GM19438 (cell line): ENCODE measurements around the gene DDX3Y.

Experiments used
- ATAC-seq: cut with Tn5 transposase; IDR thresholded peaks from one replicate; pipeline ENCODE4 v1.9.1; 2021; ENCODE audit warnings: low read depth; ENCODE audit not compliant: unreplicated experiment

The DDX3Y gene

DNA sequence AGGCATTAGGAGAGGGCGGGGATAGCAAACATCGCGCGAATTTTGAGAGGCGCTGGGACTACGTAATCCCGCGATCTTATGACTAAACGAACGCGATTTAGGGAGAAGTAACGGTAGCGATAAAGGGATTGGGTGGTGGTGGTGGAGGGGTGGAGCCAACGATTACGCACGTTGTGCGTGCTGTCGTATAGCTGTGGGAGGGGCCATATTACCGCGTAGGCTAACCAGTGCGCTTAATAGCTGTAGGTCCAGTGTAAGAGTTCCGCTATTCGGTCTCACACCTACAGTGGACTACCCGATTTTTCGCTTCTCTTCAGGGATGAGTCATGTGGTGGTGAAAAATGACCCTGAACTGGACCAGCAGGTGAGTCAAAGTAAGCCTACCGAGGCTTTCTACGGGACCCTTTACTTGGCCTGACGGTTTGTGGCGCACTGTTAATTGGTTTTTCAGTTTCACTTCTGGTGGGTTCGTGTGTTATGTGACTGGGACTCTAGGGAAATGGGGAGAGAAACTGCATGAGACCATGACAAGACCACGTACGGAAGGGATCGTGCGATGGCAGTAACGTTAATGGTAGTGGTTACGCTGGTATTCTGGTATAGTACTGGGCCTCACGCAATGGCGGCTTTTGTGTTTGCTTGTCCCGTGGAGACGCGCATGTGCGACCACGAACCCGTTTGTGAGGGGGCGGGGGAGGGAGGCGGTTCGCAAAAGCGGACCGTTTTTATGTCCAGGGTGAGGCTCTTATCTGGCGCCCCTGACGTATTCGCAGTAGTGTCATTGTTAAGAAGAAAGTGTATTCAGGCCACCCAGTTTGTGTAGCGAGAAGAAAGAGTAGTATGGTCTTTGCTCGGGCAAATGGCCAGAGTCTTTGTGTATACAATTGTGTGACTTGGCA, at the start of gene DDX3Y:
DDX3Y (plus strand) TSS at position 251 of the 899 bp plus-strand sequence; CDS start at position 320, 69 bp downstream.
- no peak for ATAC-seq

DNA sequence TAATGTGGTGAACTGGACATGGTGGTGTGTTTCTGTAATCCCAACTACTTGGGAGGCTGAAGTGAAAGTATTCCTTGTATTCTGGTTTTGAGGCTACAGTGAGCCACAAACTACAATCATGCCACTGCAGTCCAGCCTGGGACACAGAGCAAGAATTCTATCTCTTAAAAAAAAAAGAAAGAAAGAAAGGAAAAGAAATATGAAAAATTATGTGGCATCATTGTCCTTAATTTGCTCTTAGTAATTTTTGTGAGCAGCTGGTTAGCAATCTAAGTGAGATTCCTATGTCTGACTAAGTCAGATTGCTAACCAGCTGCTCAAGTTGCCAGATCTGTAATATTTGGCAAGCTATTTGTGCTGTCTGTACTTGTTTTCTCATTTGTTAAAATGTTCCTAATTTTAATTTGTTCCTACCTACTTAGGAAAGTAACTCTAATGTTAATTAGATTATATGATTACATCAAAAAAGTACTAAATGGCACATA, 48.8 kb upstream of the DDX3Y start:
- ATAC-seq = no peak

DNA sequence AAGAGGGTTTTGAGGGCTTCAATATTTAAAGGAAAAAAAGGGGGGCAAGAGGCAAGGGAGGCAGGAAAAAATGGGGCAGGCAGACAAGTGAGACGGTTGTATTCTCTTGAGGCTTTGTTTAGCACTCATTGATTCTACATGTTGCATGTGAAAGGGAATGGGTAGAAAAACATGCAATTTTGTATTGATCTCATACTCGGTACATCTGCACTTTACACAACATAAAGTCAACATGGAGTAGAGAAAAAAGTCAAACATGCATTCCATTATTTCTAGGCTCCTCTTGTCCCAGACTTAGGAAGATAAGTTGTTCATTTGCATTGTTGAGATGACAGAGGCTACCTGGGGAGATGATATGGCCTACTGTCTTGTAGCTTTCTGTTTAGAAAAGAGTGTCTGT, 36.7 kb upstream of the DDX3Y start:
- no peak for ATAC-seq

DNA sequence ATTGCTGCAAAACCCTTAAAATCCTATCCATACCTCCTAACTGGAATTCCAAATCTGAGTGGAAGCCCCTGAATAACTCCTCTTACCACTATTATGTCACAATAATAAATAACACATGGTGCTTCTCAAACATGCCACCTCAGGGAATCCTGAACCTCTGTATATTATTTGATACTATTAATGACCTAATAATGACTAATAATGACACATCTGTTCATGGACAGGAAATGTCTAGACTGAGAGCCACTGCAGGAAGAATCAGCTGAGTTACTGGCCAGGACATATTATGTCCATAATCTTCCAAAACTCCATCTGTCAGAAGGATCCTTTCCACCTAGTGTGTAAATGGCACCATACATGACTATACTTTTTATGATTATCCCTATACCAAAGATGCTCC, 7.7 kb upstream of the DDX3Y start:
- ATAC-seq = no peak

DNA sequence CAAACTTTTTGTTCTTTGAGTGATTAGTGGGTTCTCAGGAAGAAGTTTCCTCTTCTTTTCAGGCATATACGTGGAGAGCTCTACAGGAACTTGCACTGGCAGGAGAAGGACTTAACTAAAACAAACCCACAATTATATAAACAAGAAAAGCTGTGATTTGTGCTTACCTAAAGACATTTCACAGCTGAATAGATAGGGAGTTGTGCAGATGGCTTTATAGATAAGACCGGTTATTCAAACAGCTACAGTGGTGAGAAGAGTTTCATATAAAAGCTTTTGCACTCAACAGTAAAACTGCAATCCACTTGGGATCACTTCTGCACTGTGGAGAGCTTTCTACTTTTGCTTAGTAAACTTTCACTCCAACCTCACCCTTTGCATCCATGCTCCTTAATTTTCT, 6.1 kb upstream of the DDX3Y start:
- no peak for ATAC-seq

DNA sequence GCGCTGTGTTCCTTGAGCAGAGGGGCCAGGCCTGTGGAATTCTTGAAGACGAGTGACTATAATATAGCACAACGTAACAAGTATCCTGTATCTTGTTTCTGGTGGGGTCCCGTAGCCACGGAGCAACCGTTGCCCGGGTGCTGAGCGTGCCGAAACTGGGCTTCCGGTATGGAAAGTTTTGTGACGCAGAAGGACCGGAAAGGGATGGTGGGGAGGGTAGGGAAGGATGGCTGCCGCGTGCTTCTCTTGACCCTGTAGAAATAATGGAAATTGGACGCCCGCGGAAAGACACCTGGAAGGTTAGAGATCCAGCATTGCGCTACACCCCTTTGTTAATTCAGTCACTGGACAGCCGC, 827 bp downstream of the DDX3Y start:
- ATAC-seq = no peak

DNA sequence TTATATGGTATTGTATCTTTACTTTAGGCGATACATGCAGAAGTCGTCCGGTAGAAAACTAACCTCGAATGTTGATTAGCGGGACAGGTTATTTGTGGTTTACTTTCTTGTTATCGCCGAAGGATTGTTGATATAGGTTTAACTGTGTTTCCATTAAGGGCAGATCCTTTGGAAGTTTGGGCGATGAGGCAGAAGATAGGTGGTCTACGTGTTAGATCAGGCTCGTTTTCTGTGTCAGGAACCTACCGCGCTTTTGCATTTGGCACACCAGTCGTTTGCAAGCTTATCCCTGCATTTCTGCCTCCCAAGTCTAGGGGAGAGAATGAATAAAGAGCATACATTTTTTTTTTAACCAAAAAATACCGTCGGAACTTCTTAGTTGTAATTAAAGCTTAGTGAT, 1.2 kb downstream of the DDX3Y start:
- no peak for ATAC-seq

DNA sequence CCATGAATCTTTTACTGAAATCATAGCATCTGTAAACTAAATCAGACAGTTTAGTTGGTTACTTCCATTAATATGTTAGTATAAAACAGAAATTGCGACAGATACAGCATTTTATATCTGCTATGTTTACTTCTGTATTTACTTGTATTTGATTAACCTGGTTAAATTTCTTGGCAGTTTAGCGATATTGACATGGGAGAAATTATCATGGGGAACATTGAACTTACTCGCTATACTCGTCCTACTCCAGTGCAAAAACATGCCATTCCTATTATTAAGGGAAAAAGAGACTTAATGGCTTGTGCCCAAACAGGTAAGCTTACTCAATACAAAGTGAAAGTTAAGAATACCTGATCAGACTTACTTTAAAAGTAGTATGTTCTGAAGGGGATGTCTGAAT, 8.9 kb downstream of the DDX3Y start:
- ATAC-seq = no peak

DNA sequence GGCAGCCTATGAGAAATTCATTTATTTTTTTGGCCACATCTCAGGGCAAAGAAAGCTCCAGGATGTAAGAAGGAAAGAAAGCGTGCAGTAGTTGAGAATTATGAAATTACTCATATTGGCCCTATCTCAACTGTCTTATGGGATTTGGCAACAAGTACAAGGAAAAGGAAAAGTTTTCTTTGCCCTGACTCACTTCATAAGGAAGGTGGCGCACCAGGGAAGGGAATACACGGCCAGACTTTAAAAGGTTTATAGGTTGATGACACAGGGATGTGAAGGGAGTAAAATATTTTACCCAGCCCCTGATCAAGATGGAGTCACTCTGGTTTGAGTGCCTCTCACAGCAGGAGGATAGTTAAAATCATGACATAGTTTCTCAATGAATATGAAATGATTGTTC, 23.4 kb downstream of the DDX3Y start:
- ATAC-seq = no peak

DNA sequence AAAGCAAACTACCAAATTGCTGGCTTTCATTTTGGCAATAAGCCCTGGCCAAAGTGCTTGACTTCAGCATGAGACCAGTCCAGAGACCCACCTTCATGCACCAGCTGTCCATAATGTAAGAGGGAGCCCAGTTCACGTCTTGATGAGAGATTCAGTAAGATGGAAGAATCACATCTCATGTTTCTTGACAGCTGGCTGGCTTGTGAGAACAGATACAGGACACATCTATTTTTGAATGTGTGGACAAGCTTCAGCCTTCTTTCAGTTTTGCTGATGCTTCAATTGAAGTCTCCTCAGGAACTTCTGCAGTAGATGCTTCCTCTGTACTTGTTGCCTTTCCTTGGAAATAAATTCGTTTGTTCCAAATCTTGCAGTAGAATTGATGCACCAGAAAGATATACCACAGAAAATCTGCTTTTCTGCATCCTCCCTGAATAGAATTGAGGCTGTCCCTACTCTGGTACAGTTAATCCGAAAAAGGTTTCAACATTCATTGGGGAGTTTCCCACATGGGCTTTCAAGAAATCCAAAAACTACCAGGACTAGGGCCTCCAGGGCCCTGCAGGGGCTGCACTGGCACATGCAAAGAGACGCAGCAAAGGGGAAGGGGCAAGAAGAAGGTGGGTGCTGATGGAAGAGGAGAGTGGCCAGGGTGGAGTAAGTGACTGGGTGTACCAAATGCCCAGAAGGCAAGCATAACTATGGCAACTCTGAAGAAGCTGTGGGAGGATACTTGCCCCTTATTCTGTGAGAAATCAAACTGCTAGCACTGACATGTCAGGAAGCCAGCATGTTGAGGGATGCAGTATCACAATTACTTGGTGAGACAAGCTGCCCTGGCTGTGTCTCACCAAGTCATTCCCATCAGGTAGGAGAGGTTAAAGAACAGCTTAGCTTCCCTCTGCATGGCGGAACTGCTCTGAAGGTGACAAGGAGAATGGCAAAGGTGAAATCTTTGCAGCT, 37.3 kb downstream of the DDX3Y start:
- no peak for ATAC-seq
